Measurements from ENCODE around the gene GADD45GIP1. TPM values are rescaled to one million over a fixed set of nuclear protein-coding genes. Genes with fewer than 3 reads are reported as not detected.
A peak's percentile ranks its signal among the peaks of the same experiment; 100 is the strongest.
"Not testable (repeated sequence)": the region's sequence is repeated elsewhere in the genome, so short reads cannot be mapped to it uniquely, and the experiment has no call there.

The GADD45GIP1 gene
- total RNA-seq, 1 donor from 2014 or later = 31.4 TPM

DNA sequence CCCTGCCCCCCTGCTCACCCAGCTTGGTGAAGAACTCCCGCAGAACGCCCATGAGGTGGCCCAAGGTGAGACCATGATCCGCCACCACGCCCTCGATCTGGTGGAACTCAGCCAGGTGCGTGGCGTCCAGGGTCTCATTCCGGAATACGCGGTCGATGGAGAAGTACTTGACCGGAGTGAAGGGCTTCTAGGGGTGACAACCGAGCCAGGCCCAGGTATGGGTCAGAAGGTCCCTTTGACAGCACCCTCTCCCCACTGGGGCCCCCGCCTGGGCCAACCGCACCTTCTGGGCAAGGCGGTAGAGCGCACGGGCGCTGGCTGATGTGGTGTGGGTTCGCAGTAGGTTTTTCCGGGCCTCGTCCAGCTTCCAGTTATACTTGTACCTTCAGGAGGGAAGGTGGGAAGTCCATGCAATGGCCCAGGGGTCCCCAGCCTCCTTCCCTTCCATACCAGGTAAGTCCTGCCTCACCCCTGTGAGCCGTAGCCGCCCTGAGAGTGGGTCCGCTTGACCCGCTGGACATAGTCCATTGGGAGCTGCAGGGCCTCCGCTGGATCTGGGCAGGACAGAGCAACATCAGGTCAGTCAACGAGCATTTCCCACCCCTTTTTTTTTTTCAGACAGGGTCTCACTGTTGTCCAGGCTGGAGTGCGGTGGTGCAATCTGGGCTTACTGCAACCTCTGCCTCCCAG lies 32.3 kb downstream of the GADD45GIP1 start:
- Histone ChIP-seq H3K27ac (replicated peaks) (no peak overlapping the region), H3K4me3 (no peak overlapping the region), H3K9me3 (replicated peaks) (no peaks in the 10 kb centered on the region), H3K27me3 (ENCODE audit: low read depth) (no peaks in the 10 kb centered on the region), H3K4me1 (no peaks in the 10 kb centered on the region), H3K36me3 (peaks cover 78% of the 10 kb centered on the region)
- intact Hi-C loops (cut with micrococcal nuclease) = no loop called here
- DNase-seq = no peak
- TF ChIP-seq, protein P1, sequence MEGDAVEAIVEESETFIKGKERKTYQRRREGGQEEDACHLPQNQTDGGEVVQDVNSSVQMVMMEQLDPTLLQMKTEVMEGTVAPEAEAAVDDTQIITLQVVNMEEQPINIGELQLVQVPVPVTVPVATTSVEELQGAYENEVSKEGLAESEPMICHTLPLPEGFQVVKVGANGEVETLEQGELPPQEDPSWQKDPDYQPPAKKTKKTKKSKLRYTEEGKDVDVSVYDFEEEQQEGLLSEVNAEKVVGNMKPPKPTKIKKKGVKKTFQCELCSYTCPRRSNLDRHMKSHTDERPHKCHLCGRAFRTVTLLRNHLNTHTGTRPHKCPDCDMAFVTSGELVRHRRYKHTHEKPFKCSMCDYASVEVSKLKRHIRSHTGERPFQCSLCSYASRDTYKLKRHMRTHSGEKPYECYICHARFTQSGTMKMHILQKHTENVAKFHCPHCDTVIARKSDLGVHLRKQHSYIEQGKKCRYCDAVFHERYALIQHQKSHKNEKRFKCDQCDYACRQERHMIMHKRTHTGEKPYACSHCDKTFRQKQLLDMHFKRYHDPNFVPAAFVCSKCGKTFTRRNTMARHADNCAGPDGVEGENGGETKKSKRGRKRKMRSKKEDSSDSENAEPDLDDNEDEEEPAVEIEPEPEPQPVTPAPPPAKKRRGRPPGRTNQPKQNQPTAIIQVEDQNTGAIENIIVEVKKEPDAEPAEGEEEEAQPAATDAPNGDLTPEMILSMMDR (IDR thresholded peaks at IDR 0.05; ENCODE audit: borderline replicate concordance) = no peak

GRCh38 chr19:12922959-12923358 lies 34.1 kb downstream of the GADD45GIP1 start:
- H3K9me3 ChIP-seq (replicated peaks) = no peaks in the 10 kb centered on the region
- peaks cover 60% of the 10 kb centered on the region for H3K36me3 ChIP-seq
- intact Hi-C loops (cut with micrococcal nuclease) = no loop called here
- no peak overlapping the region for H3K27ac ChIP-seq (replicated peaks)
- TF ChIP-seq, protein P1 (IDR thresholded peaks at IDR 0.05; ENCODE audit: borderline replicate concordance) = no peak
- peaks cover 5% of the 10 kb centered on the region for H3K4me1 ChIP-seq
- no peak overlapping the region for H3K4me3 ChIP-seq
- H3K27me3 ChIP-seq (ENCODE audit: low read depth) = no peaks in the 10 kb centered on the region
- no peak for DNase-seq

DNA sequence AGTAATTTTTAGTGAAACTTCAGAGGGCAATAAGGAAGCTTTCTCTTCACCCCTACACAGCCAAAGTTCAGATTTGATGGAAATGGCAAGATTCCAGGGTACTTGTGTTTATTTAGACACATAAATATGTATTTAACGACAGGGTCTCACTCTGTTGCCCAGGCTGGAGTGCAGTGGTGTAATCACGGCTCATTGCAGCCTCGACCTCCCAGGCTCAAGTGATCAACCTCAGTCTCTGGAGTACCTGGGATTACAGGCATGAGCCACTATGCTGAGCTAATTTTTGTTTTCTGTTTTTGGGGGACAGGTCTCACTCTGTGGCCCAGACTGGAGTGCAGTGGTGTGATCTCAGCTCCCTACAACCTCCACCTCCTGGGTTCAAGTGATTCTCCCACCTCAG lies 36.0 kb downstream of the GADD45GIP1 start:
- Histone ChIP-seq H3K4me3 (no peak overlapping the region), H3K27me3 (ENCODE audit: low read depth) (no peaks in the 10 kb centered on the region), H3K27ac (replicated peaks) (no peak overlapping the region), H3K9me3 (replicated peaks) (no peaks in the 10 kb centered on the region), H3K4me1 (peaks cover 5% of the 10 kb centered on the region), H3K36me3 (peaks cover 41% of the 10 kb centered on the region)
- no peak for DNase-seq
- TF ChIP-seq, protein P1 (IDR thresholded peaks at IDR 0.05; ENCODE audit: borderline replicate concordance) = no peak
- intact Hi-C loops (cut with micrococcal nuclease) = no loop called here

DNA sequence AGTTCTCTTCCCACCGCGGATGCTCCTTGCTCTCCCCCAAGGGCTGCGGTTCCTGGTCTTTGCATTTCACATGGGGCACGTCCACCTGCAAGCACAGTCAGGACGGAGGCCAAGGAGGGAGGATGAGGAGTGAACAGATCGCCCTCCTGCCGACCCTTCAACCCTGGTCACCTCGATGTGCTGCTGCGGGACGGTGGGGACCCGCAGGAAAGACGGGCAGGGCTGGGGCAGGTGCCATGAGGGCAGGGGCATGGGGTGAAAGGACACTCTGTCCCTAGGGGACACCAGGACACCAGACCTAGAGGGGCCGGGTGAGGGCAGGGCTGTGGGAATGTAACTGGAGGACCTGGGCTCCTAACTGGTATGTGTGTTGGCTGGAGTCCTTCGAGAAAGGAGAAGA lies 38.8 kb downstream of the GADD45GIP1 start:
- H3K27ac ChIP-seq (replicated peaks) = no peak overlapping the region
- intact Hi-C loops (cut with micrococcal nuclease) = no loop called here

GRCh38 chr19:12915860-12916259 lies 41.2 kb downstream of the GADD45GIP1 start:
- DNase-seq; H3K36me3 ChIP-seq; H3K27me3 ChIP-seq (ENCODE audit: low read depth); H3K27ac ChIP-seq (replicated peaks); intact Hi-C loops (cut with micrococcal nuclease); H3K9me3 ChIP-seq (replicated peaks); H3K4me3 ChIP-seq: not testable (repeated sequence)
- H3K4me1 ChIP-seq = peaks cover 27% of the 10 kb centered on the region

More for the DNA sequence above, 38.8 kb downstream of the GADD45GIP1 start:
- Histone ChIP-seq H3K4me3 (no peak overlapping the region), H3K9me3 (replicated peaks) (no peaks in the 10 kb centered on the region), H3K4me1 (peaks cover 14% of the 10 kb centered on the region), H3K27me3 (ENCODE audit: low read depth) (no peaks in the 10 kb centered on the region), H3K36me3 (peaks cover 13% of the 10 kb centered on the region)
- TF ChIP-seq, protein P1 (IDR thresholded peaks at IDR 0.05; ENCODE audit: borderline replicate concordance) = no peak
- no peak for DNase-seq

GRCh38 chr19:12913851-12914690 lies 43.0 kb downstream of the GADD45GIP1 start:
- Histone ChIP-seq H3K9me3 (replicated peaks) (no peaks in the 10 kb centered on the region), H3K27me3 (ENCODE audit: low read depth) (no peaks in the 10 kb centered on the region), H3K27ac (replicated peaks) (peak overlapping the region; percentile 77), H3K4me3 (no peak overlapping the region), H3K36me3 (no peaks in the 10 kb centered on the region), H3K4me1 (peaks cover 26% of the 10 kb centered on the region)
- TF ChIP-seq, protein P1 (IDR thresholded peaks at IDR 0.05; ENCODE audit: borderline replicate concordance) = no peak
- intact Hi-C loops (cut with micrococcal nuclease) = no loop called here
- no peak for DNase-seq
